GM18909 (cell line): Measurements from ENCODE around the gene PDE3B.
"Not testable (repeated sequence)": the region's sequence is repeated elsewhere in the genome, so short reads cannot be mapped to it uniquely, and the experiment has no call there.

Source experiments
- ATAC-seq: cut with Tn5 transposase; IDR thresholded peaks from one replicate; pipeline ENCODE4 v1.9.1; 2021; ENCODE audit warnings: mild to moderate bottlenecking; ENCODE audit not compliant: unreplicated experiment, poor library complexity

The PDE3B gene

DNA sequence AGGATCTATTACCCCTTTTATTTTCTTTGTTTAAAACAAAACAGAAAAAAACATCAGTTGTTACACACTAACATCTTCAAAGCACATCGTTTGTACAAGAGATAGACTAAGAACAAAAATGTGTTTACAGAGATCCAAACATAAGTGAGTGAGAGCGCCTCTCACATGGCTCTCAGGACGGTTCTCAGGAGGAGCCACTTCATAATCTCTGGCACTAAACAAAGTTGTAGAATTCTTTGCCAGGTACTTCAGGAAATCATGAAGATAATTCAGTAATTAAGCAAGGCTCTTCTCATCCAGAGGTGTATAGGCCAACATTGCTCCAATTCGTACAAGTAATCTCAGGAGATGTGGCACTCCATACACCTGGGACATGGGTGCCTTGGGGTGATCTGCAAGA, 29.8 kb downstream of the PDE3B start:
- ATAC-seq = no peak

DNA sequence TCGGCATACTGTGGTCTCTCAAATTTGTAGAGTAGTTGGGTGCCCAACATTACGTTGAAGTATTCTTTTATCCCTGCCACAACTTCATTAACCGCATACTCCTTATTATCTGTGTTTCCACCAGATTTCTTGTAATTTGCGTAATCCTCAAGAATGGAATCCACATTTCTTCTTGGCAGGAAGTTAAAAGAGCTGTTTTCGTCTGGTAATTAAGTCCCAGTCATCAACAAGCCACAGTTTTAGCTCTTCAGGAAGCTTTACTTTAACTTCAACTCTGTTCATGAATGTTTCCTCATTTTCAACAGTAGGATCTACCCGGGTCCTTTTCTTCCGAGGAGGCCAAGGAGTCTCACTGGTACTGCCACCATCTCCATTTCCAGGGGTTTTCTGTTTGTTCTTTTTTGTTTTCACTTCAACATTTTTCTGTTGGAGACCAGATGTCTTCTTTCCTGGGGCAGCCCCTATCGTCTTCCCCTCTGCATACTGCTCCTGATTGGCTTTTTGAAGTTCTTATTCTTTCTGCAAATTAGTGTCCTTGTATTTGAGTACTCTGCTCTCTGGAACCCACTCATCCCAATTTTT, 30.3 kb downstream of the PDE3B start:
- ATAC-seq = no peak

GRCh38 chr11:14676068-14676467, 32.5 kb downstream of the PDE3B start:
- no peak for ATAC-seq

- ATAC-seq = no peak
Observed at GRCh38 chr11:14677146-14677545, 33.5 kb downstream of the PDE3B start.

DNA sequence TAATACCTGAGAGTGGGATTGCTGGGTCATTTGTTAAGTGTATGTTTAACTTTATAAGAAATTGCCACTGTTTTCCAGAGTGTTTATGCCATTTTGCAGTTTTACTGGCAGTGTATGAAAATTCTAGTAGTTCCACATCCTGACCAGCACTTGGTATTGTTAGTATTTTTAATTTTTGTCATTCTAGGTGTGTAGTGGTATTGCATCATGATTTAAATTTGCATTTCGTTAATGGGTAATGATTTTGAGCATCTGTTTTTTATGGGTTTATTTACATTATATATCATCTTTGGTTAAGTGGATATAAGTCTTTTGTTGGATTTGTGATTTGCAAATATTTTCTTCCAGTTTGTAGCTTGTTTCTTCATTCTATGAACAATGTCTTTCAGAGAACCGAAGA, 34.7 kb downstream of the PDE3B start:
- no peak for ATAC-seq

- ATAC-seq = no peak
Observed at GRCh38 chr11:14679662-14680061, 36.1 kb downstream of the PDE3B start.

GRCh38 chr11:14684234-14684915, 40.8 kb downstream of the PDE3B start:
- not testable (repeated sequence) for ATAC-seq

DNA sequence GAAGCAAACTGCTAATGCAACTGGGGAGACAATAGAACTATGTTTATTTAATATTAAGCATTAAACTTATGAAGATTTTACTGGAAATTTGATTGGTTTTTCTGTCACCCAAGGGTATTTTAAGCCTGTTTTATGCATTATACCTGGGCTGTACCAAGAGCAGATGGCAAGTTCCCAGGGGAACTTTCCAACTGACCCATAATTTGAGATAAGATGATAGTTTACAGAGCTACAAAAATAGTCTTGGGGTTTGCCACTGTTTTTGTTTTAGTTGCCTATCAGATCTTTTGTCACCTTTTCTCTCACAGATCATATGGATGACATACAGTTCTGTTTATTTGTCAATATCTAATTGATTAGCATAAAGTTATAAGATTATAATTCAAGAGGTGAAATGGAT, 43.9 kb downstream of the PDE3B start:
- ATAC-seq = no peak

GRCh38 chr11:14687943-14688627, 44.5 kb downstream of the PDE3B start:
- no peak for ATAC-seq

DNA sequence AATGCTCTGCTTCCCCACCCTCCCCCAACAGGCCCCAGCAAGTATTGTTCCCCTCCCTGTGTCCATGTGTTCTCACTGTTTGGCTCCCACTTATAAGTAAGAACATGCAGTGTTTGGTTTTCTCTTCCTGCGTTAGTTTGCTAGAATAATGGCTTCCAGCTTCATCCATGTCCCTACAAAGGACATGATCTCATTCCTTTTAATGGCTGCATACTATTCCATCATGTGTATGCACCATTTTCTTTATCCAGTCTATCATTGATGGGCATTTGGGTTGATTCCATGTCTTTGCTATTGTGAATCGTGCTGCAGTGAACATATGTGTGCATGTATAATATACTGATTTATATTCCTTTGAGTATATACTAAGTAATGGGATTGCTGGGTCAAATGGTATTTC, 52.1 kb downstream of the PDE3B start:
- ATAC-seq = not testable (repeated sequence)

- no peak for ATAC-seq
Observed at GRCh38 chr11:14698771-14699170, 55.2 kb downstream of the PDE3B start.

DNA sequence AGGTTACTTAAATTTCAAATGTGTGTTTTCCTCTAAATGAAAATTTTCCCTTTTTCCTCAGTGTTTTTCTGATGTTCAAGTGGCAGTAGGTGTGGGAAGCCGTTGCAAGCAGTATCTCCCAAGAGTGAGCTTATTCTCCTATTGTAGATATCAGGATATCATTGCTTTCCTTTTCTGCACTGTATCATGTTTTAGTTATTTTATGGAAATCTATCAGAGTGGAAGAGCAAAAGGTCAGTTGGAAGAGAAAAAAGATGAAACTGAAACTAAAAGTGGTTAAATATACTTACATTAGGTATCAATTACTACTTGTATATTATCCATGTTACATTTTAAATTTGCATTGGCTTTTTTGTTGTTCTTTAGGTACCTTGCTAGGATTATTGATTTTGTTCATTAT, 57.0 kb downstream of the PDE3B start:
- no peak for ATAC-seq

- no peak for ATAC-seq
Observed at GRCh38 chr11:14702760-14703159, 59.2 kb downstream of the PDE3B start.

- no peak for ATAC-seq
Observed at GRCh38 chr11:14703731-14704130, 60.1 kb downstream of the PDE3B start.

GRCh38 chr11:14705067-14705466, 61.5 kb downstream of the PDE3B start:
- ATAC-seq = no peak

GRCh38 chr11:14713496-14714244, 70.1 kb downstream of the PDE3B start:
- no peak for ATAC-seq

DNA sequence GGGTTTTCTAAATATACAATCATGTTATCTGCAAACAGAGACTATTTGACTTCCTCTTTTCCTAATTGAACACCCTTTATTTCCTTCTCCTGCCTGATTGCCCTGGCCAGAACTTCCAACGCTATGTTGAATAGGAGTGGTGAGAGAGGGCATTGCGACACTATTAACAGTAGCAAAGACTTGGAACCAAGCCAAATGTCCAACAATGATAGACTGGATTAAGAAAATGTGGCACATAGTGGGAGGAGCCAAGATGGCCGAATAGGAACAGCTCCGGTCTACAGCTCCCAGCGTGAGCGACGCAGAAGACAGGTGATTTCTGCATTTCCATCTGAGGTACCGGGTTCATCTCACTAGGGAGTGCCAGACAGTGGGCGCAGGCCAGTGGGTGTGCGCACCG, 72.1 kb downstream of the PDE3B start:
- not testable (repeated sequence) for ATAC-seq

DNA sequence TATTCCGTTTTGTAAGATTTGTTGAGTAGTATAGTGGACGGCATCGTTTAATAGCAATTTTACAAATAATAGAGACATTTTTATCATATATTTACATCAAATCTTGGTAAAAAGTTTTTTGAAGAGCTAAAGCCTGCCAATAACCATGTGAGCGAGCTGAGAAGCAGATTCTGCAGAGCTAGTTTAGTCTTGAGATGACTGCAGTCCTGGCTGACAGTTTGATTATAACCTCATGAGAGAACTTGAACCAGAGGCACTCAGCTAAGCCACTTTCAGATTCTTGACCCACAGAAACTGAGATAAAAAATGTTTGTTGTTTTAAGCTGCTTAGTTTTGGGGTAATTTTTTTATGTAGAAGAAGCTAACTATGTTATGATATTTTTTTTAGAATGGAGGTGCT, 78.9 kb downstream of the PDE3B start:
- no peak for ATAC-seq

DNA sequence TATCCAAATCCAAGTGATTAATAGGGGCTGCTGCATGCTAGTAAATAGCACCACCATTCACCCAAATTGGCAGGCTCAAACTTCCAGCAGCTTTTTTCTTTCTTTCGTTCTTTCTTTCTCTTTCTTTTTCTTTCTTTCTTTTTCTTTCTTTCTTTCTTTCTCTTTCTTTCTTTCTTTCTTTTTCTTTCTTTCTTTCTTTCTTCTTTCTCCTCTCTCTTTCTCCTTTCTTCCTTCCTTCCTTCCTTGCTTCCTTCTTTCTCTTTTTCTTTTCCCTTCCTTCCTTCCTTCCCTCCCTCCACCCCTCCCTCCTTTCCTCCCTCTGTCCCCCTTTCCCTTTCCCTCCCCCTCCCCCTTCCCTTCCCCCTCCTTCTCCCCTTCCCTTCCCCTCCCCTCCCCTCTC, 81.5 kb downstream of the PDE3B start:
- no peak for ATAC-seq

DNA sequence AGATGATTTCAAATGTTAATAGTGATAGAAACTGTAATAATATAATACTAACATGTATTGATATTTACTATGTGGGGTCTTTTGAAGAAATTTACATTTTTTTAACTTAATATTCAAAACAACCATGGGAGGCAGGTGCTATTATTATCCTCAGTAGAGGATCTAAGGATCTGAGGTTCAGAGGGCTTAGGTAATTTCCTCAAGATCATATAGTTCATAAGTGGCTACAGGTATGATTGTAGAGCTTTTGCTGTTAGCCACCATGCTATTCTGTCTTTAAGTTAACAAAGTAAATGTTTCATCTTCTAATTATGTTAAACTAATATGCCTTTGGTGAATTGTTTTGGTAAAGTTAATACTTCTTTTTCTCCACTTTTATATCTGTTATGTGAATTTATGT, 83.6 kb downstream of the PDE3B start:
- ATAC-seq = no peak

- ATAC-seq = no peak
Observed at GRCh38 chr11:14727746-14728145, 84.1 kb downstream of the PDE3B start.
